MCF 10A (cell line): ENCODE results near the gene CHID1. TPM values are rescaled to one million over a fixed set of nuclear protein-coding genes. Genes with fewer than 3 reads are reported as not detected.

ENCODE experiments used
- BruUV-seq: library from RNA; stranded (reverse); fragments of 400-500 nt; replicated peaks from 2 replicates; lab custom pipeline; 2021; lab: Mats Ljungman, UMichigan
- CTCF ChIA-PET: fragments of 300-600 bp; sonication (Branson Sonifier 250); formaldehyde crosslinking; extraction: SDS; loops from one replicate; lab custom pipeline; 2021; ENCODE audit warnings: antibody characterized with exemption, inconsistent platforms; lab: Yijun Ruan, JAX
- POLR2A ChIA-PET: fragments of 300-600, 350-650 bp; sonication (Branson Sonifier 250); formaldehyde crosslinking; extraction: SDS; loops from one replicate; lab custom pipeline; 2020; ENCODE audit warnings: antibody characterized with exemption, inconsistent platforms; lab: Yijun Ruan, JAX
- DNase-seq: peaks from one replicate; pipeline ENCODE4 v3.0.0-alpha.2; 2018; ENCODE audit not compliant: unreplicated experiment
- H3K27ac Mint-ChIP-seq: one replicate; pipeline ENCODE4 v1.8.0; 2022; ENCODE audit warnings: mild to moderate bottlenecking, low read depth, mixed read lengths; ENCODE audit not compliant: unreplicated experiment
- H3K27me3 Mint-ChIP-seq: one replicate; pipeline ENCODE4 v1.8.0; 2022; ENCODE audit warnings: mixed read lengths; ENCODE audit not compliant: insufficient read depth, unreplicated experiment
- H3K36me3 Mint-ChIP-seq: one replicate; pipeline ENCODE4 v1.8.0; 2022; ENCODE audit warnings: mild to moderate bottlenecking, moderate library complexity, mixed read lengths; ENCODE audit not compliant: insufficient read depth, unreplicated experiment
- H3K4me1 Mint-ChIP-seq: one replicate; pipeline ENCODE4 v1.8.0; 2022; ENCODE audit warnings: mixed read lengths; ENCODE audit not compliant: insufficient read depth, unreplicated experiment
- H3K4me3 Mint-ChIP-seq: one replicate; pipeline ENCODE4 v1.8.0; 2022; ENCODE audit warnings: mild to moderate bottlenecking, moderate library complexity, mixed read lengths; ENCODE audit not compliant: unreplicated experiment
- H3K9me3 Mint-ChIP-seq: one replicate; pipeline ENCODE4 v1.8.0; 2022; ENCODE audit warnings: mixed read lengths; ENCODE audit not compliant: unreplicated experiment
- CTCF ChIP-seq: fragments of 200-600 bp; IDR thresholded peaks from one replicate; pipeline ENCODE4 v1.8.0; 2022; ENCODE audit warnings: antibody characterized with exemption, mild to moderate bottlenecking; ENCODE audit not compliant: unreplicated experiment
- intact Hi-C: fragments of 100-400 bp; cut with micrococcal nuclease; formaldehyde crosslinking; loops from 2 replicates; pipeline ENCODE4 v1.14.1; 2022
- total RNA-seq: library from RNA; stranded (reverse); gene quantifications from 2 replicates; pipeline ENCODE4 v1.2.3, GENCODE V29; 2022

The CHID1 gene
- total RNA-seq, 1 experiment from 2014 or later: 94.8 TPM

GRCh38 chr11:819943-820649 lies 90.5 kb downstream of the CHID1 start:
- ChIA-PET POLR2A (interaction anchor here (0.7 to 9.6 kb wide), 18 partner anchors 9 to 403 kb away, joined by 3 to 274 read pairs (median 13); partner anchors contain the start of genes CD151, CHID1, DEAF1 and GATD1), CTCF (interaction anchor here (1.6 kb wide), 1 partner anchor 14 kb away, joined by 6 read pairs; no protein-coding TSS in a partner anchor)
- Mint-ChIP-seq H3K4me3 (peak overlapping the region; percentile 72), H3K36me3 (peaks cover 34% of the 10 kb centered on the region), H3K27me3 (no peaks in the 10 kb centered on the region), H3K4me1 (peaks cover 11% of the 10 kb centered on the region), H3K9me3 (no peaks in the 10 kb centered on the region), H3K27ac (peak overlapping the region; percentile 40)
- no peak for TF ChIP-seq CTCF
- peak; percentile 91 for DNase-seq
- intact Hi-C loops: loop anchor here (1.0 kb wide), 1 partner anchor 14 kb away; no protein-coding TSS in a partner anchor
- TSS peak; percentile 36 for BruUV-seq

GRCh38 chr11:819129-819931 lies 91.3 kb downstream of the CHID1 start:
- BruUV-seq: no TSS peak
- H3K4me1 Mint-ChIP-seq: peaks cover 11% of the 10 kb centered on the region
- H3K9me3 Mint-ChIP-seq: no peaks in the 10 kb centered on the region
- H3K4me3 Mint-ChIP-seq: peak overlapping the region; percentile 72
- no peaks in the 10 kb centered on the region for H3K27me3 Mint-ChIP-seq
- peak; percentile 89 for DNase-seq
- intact Hi-C loops: loop anchor here (1.0 kb wide), 1 partner anchor 15 kb away; no protein-coding TSS in a partner anchor
- ChIA-PET CTCF (interaction anchor here (0.6 kb wide), 2 partner anchors 21 to 81 kb away, joined by 3 read pairs; no protein-coding TSS in a partner anchor), POLR2A (interaction anchor here (0.7 to 9.6 kb wide), 20 partner anchors 8 to 403 kb away, joined by 3 to 274 read pairs (median 10); partner anchors contain the start of genes CD151, CHID1, DEAF1 and GATD1)
- H3K36me3 Mint-ChIP-seq: peaks cover 30% of the 10 kb centered on the region
- H3K27ac Mint-ChIP-seq: peak overlapping the region; percentile 40
- no peak for TF ChIP-seq CTCF

DNA sequence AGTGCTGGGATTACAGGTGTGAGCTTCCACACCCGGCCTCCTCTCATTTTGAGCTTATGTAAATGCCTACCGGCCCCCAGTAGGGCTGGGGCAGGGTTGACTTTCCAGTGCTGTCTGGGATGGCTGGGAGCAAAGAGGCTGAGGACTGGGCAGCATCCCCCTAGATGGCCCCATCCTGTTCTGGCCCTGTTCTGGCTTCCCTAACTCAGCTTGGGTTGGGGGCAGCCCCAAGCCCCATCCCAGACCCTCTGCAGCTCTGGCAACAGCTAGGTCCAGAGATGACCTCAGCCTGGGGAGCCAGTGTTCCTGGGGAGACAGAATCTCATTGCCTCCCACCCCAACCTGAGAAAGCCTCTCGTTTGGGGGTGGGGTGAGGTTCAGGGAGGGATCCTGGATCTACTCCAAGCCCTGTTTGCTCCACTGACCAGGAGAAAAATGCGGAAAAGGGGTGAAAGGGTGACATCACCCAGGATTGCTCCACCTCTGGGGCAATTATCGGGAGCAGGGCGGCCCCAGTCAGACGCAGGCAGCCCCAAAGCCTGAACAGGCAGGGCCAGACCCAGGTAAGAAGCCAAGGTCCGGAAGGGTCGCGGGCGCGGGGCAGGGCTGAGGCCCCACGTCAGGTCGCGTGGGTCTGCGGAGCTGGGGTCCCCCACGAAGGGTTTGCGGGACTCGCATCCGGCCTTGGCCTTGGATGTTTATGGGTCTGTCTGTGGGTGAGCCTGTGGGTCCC lies 92.0 kb downstream of the CHID1 start, which contains the start of gene PNPLA2:
PNPLA2 (plus strand) TSS at position 519 of the 733 bp plus-strand sequence. CDS start 805 bp downstream, outside the sequence.
- ChIA-PET POLR2A (interaction anchor here (0.7 to 9.6 kb wide), 18 partner anchors 7 to 243 kb away, joined by 3 to 274 read pairs (median 13); partner anchors contain the start of genes CD151, CHID1, DEAF1 and GATD1), CTCF (interaction anchor here (0.6 to 1.1 kb wide), 5 partner anchors 20 to 82 kb away, joined by 3 to 5 read pairs (median 3); partner anchors contain the start of gene SLC25A22)
- H3K4me1 Mint-ChIP-seq: peaks cover 11% of the 10 kb centered on the region
- peak; percentile 68 for DNase-seq
- no peak for TF ChIP-seq CTCF
- peak within 1 kb of the TSS; percentile 40 for H3K27ac Mint-ChIP-seq
- peaks cover 27% of the 10 kb centered on the region for H3K36me3 Mint-ChIP-seq
- intact Hi-C loops: loop anchor here (1.0 kb wide), 1 partner anchor 16 kb away; no protein-coding TSS in a partner anchor
- H3K9me3 Mint-ChIP-seq: no peaks in the 10 kb centered on the region
- no TSS peak for BruUV-seq
- peak within 1 kb of the TSS; percentile 72 for H3K4me3 Mint-ChIP-seq
- no peaks in the 10 kb centered on the region for H3K27me3 Mint-ChIP-seq

Other genes with a start within 250 kb of the CHID1 start
- 46.8 and 54.1 TPM in 2 replicates for gene DEAF1, start 215.6 kb downstream of the CHID1 start, total RNA-seq
- gene TMEM80, start 215.0 kb downstream of the CHID1 start, total RNA-seq: 12.2 and 12.8 TPM in 2 replicates
- 109 and 119 TPM in 2 replicates for gene EPS8L2, start 204.6 kb downstream of the CHID1 start, total RNA-seq
- 93.8 and 137 TPM in 2 replicates for gene TALDO1, start 163.3 kb downstream of the CHID1 start, total RNA-seq
- gene GATD1, start 133.3 kb downstream of the CHID1 start, total RNA-seq: 54.6 and 67.7 TPM in 2 replicates
- gene CEND1, start 120.7 kb downstream of the CHID1 start, total RNA-seq: not detected in 2 replicates
- gene SLC25A22, start 112.5 kb downstream of the CHID1 start, total RNA-seq: 34.0 and 36.5 TPM in 2 replicates
- gene PIDD1, start 105.6 kb downstream of the CHID1 start, total RNA-seq: 15.8 and 22.1 TPM in 2 replicates
- gene RPLP2, start 100.8 kb downstream of the CHID1 start, total RNA-seq: 1,886 and 2,142 TPM in 2 replicates
- gene PNPLA2, start 91.9 kb downstream of the CHID1 start, total RNA-seq: 100 and 112 TPM in 2 replicates
- 1.2 and 1.9 TPM in 2 replicates for gene CRACR2B, start 82.9 kb downstream of the CHID1 start, total RNA-seq
- 404 and 412 TPM in 2 replicates for gene CD151, start 77.9 kb downstream of the CHID1 start, total RNA-seq
- 96.9 and 118 TPM in 2 replicates for gene POLR2L, start 68.3 kb downstream of the CHID1 start, total RNA-seq
- 118 and 148 TPM in 2 replicates for gene TSPAN4, start 68.0 kb downstream of the CHID1 start, total RNA-seq
- gene AP2A2, start 15.1 kb upstream of the CHID1 start, total RNA-seq: 70.5 and 70.6 TPM in 2 replicates
- gene MUC6, start 125.9 kb upstream of the CHID1 start, total RNA-seq: not detected in 2 replicates
- 0.02 TPM in 2 replicates for gene MUC2, start 164.1 kb upstream of the CHID1 start, total RNA-seq
- not detected in 2 replicates for gene MUC5AC, start 247.1 kb upstream of the CHID1 start, total RNA-seq